Stomach (tissue), 9 donors: ENCODE data around the gene FLACC1. TPM values are rescaled to one million over a fixed set of nuclear protein-coding genes. Genes with fewer than 3 reads are reported as not detected.
"Not testable (repeated sequence)": the region's sequence is repeated elsewhere in the genome, so short reads cannot be mapped to it uniquely, and the experiment has no call there.

Source experiments
- DNase-seq, 2 donors: peaks; one replicate each; pipeline versions ENCODE4 v3.0.0 to v3.0.0-alpha.2; 2013 to 2019
- H3K27ac ChIP-seq, 5 donors: fragments of 200-600 bp in 4 of 5; sonication (generic) in 4 of 5; one replicate each; pipeline ENCODE4 v1.5.1; 2013 to 2019; ENCODE audit warnings: mild to moderate bottlenecking in 1 of 5, moderate library complexity in 1 of 5
- H3K27me3 ChIP-seq, 3 donors: fragments of 200-600 bp; sonication (generic); one replicate each; pipeline ENCODE4 v1.5.1; 2017 to 2019; ENCODE audit warnings: mixed run types in 1 of 3
- H3K36me3 ChIP-seq, 4 donors: fragments of 200-600 bp; sonication (generic); 1 replicate in 3 of 4; 2 replicates in 1 of 4; pipeline ENCODE4 v1.5.1; 2016 to 2019
- H3K4me1 ChIP-seq, 4 donors: fragments of 200-600 bp; sonication (generic); one replicate each; pipeline ENCODE4 v1.5.1; 2016 to 2019
- H3K4me3 ChIP-seq, 4 donors: fragments of 200-600 bp; sonication (generic) in 3 of 4; one replicate each; pipeline ENCODE4 v1.5.1; 2016 to 2019; ENCODE audit warnings: mild to moderate bottlenecking in 1 of 4
- H3K9me3 ChIP-seq, 4 donors: fragments of 200-600 bp; sonication (generic); one replicate each; pipeline ENCODE4 v1.5.1; 2016 to 2019
- EP300 ChIP-seq: sonication (generic); formaldehyde crosslinking; IDR thresholded peaks from one replicate; pipeline ENCODE4 v1.6.1; 2017; ENCODE audit warnings: antibody characterized with exemption
- POLR2A ChIP-seq, 4 donors: fragments of 450-650 bp; IDR thresholded peaks; one replicate each; pipeline ENCODE4 v1.6.1; 2016; ENCODE audit warnings: antibody characterized with exemption in 4 of 4, control low read depth in 2 of 4, mild to moderate bottlenecking in 1 of 4, moderate library complexity in 1 of 4
- POLR2AphosphoS5 ChIP-seq, 3 donors: sonication (generic); formaldehyde crosslinking; IDR thresholded peaks; one replicate each; pipeline ENCODE4 v1.6.1; 2016; ENCODE audit warnings: antibody characterized with exemption in 3 of 3
- WGBS, 5 donors: extraction: QIAGEN DNeasy Blood & Tissue Kit in 3 of 5; methylation state at CpG; one replicate each; pipeline versions ENCODE4 v1.1.5 to v1.1.7; 2013 to 2018; 5-methylcytosine and 5-hydroxymethylcytosine counted together
- intact Hi-C: fragments of 100-400 bp; cut with DNase I; formaldehyde crosslinking; loops from one replicate; pipeline ENCODE4 v1.15.1; 2023; ENCODE audit warnings: low total_unique reads
- polyA plus RNA-seq, 3 donors: library from polyadenylated mRNA; stranded (reverse); fragments of 200-250 nt; gene quantifications; one replicate each; pipeline ENCODE4 v1.2.3, GENCODE V29; 2013
- total RNA-seq, 5 donors: library from RNA; depleted of rRNA; stranded (reverse); fragments of >200 nt; gene quantifications; one replicate each; pipeline versions ENCODE4 v1.1.0 to v1.2.3, GENCODE V29; 2014 to 2016
- TF ChIP-seq, protein P1 (sequence below), 7 experiments: fragments of 450-650 bp in 4 of 7; fragments of 200-600 bp in 3 of 7; sonication (generic) in 3 of 7; IDR thresholded peaks; one replicate each; pipeline ENCODE4 v1.5.1; 2016 to 2019; ENCODE audit warnings: antibody characterized with exemption in 7 of 7, control low read depth in 2 of 7, mild to moderate bottlenecking in 1 of 7
- donor health status: healthy with polysubstance abuse.
- donor health status: Bipolar disorder and iron deficiency.
- donor health status: healthy.

FLACC1 gene
- total and polyA plus RNA-seq, 8 donors, result 0.13 to 21.6 (median 1.8) TPM; not detected in 3

- intact Hi-C loops, result no loop called here
- H3K27ac ChIP-seq, result no peak overlapping the region
- no peak for DNase-seq
- H3K27me3 ChIP-seq, result no peaks in the 10 kb centered on the region
- TF ChIP-seq POLR2AphosphoS5 (IDR thresholded peaks at IDR 0.05), result no peak
- TF ChIP-seq, protein P1, sequence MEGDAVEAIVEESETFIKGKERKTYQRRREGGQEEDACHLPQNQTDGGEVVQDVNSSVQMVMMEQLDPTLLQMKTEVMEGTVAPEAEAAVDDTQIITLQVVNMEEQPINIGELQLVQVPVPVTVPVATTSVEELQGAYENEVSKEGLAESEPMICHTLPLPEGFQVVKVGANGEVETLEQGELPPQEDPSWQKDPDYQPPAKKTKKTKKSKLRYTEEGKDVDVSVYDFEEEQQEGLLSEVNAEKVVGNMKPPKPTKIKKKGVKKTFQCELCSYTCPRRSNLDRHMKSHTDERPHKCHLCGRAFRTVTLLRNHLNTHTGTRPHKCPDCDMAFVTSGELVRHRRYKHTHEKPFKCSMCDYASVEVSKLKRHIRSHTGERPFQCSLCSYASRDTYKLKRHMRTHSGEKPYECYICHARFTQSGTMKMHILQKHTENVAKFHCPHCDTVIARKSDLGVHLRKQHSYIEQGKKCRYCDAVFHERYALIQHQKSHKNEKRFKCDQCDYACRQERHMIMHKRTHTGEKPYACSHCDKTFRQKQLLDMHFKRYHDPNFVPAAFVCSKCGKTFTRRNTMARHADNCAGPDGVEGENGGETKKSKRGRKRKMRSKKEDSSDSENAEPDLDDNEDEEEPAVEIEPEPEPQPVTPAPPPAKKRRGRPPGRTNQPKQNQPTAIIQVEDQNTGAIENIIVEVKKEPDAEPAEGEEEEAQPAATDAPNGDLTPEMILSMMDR (IDR thresholded peaks at IDR 0.05), result no peak
- TF ChIP-seq EP300, result no peak
- TF ChIP-seq POLR2A (IDR thresholded peaks at IDR 0.05), result no peak
- 94 to 96% (median 95%) methylated on average over 3 of the region's 3 CpGs for WGBS, 5 donors
- H3K4me3 ChIP-seq, result no peak overlapping the region
- peaks cover 0 to 6% (median 0%) of the 10 kb centered on the region in 4 donors for H3K9me3 ChIP-seq
- peaks cover 0 to 28% (median 15%) of the 10 kb centered on the region in 4 donors for H3K36me3 ChIP-seq
- no peaks in the 10 kb centered on the region for H3K4me1 ChIP-seq
These were observed 49.3 kb downstream of the FLACC1 start for GRCh38 chr2:201307876-201308275.

GRCh38 chr2:201299929-201300328, 57.2 kb downstream of the FLACC1 start:
- intact Hi-C loops, DNase-seq, H3K27ac ChIP-seq, H3K4me3 ChIP-seq, H3K27me3 ChIP-seq, H3K4me1 ChIP-seq: not testable (repeated sequence)
- 94 to 98% (median 94%) methylated on average over 11 of the region's 11 CpGs for WGBS, 5 donors
- H3K9me3 ChIP-seq, result peaks cover 2 to 18% (median 9%) of the 10 kb centered on the region in 4 donors
- peaks cover 0 to 16% (median 8%) of the 10 kb centered on the region in 4 donors for H3K36me3 ChIP-seq

DNA sequence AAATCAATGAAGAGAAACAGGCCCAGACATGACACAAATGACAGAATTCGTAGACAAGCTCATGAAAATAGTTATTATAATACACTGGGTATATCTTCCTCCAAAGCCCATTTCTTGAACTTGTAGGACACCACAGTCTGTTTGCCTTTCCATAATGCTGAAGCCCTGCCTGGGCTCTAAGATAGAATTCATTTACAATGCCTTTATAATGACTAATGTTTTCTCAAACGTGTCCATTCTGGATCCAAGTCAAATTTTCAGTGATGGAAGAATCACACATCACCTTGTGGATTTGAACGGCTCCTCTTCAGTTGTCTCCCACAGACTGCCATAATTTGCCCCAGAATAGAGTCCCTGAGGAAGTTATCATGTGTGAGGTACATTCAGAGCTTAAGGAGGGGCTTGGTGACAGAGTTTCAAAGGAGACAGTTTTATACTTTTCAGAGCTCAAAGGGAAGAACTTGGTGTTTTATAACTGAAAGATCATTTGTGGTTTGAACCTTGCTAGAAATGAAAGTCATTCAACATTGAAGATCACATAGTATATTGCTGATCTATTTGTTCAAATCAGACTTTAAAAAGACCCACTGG, 58.6 kb downstream of the FLACC1 start:
- TF ChIP-seq, protein P1 (IDR thresholded peaks at IDR 0.05), result no peak
- TF ChIP-seq POLR2A (IDR thresholded peaks at IDR 0.05) (no peak), EP300 (no peak), POLR2AphosphoS5 (IDR thresholded peaks at IDR 0.05) (no peak)
- H3K36me3 ChIP-seq, result peaks cover 0 to 16% (median 8%) of the 10 kb centered on the region in 4 donors
- H3K4me1 ChIP-seq, result no peaks in the 10 kb centered on the region
- no peaks in the 10 kb centered on the region for H3K27me3 ChIP-seq
- DNase-seq, result no peak
- intact Hi-C loops, result no loop called here
- peaks cover 2 to 15% (median 9%) of the 10 kb centered on the region in 4 donors for H3K9me3 ChIP-seq
- no peak overlapping the region for H3K27ac ChIP-seq
- WGBS, 5 donors, result 39 to 70% (median 64%) methylated on average over 3 of the region's 3 CpGs
- H3K4me3 ChIP-seq, result no peak overlapping the region

GRCh38 chr2:201290457-201291148, 66.5 kb downstream of the FLACC1 start:
- WGBS, 5 donors, result 81 to 96% (median 91%) methylated on average over 15 of the region's 15 CpGs
- H3K27me3 ChIP-seq, DNase-seq, intact Hi-C loops, H3K4me3 ChIP-seq, H3K4me1 ChIP-seq, H3K27ac ChIP-seq: not testable (repeated sequence)
- Histone ChIP-seq H3K9me3 (peaks cover 0 to 29% (median 8%) of the 10 kb centered on the region in 4 donors), H3K36me3 (peaks cover 20 to 54% (median 54%) of the 10 kb centered on the region in 4 donors)

DNA sequence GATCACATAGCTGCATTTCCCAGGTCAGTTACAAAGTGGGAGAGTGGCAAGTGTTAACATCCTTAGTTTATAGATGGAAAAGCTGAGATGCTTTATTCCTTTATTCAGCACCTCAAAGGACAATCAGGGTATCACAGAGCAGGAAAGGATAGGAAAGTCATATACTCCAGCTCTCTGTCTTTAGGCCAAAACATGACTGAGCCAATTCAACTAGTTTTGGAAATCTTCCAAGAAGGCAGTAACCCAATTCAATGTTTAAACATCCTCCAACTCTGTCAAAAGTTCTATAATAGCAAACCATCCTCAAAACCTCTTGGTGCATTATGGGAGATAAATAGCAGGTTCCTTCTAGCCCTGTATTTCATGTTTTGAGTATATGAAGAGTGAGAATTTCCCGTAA, 71.6 kb downstream of the FLACC1 start:
- no peak overlapping the region for H3K27ac ChIP-seq
- WGBS, 5 donors, result 96 to 100% (median 100%) methylated on average over 1 of the region's 1 CpG
- no peak for DNase-seq

More for the DNA sequence above, 71.6 kb downstream of the FLACC1 start:
- intact Hi-C loops, result no loop called here
- Histone ChIP-seq H3K9me3 (peaks cover 0 to 5% (median 2%) of the 10 kb centered on the region in 4 donors), H3K4me3 (no peak overlapping the region), H3K27me3 (no peaks in the 10 kb centered on the region), H3K4me1 (peaks cover 0 to 6% (median 0%) of the 10 kb centered on the region in 4 donors), H3K36me3 (peaks cover 30 to 69% (median 59%) of the 10 kb centered on the region in 4 donors)
- TF ChIP-seq, protein P1 (IDR thresholded peaks at IDR 0.05), result no peak
- TF ChIP-seq EP300, result no peak
